Embryonic facial prominence (tissue), 1 donor: ENCODE measurements around the gene TGIF2.
"Not testable (repeated sequence)": the region's sequence is repeated elsewhere in the genome, so short reads cannot be mapped to it uniquely, and the experiment has no call there.

ENCODE experiments used
- DNase-seq: peaks from one replicate; pipeline ENCODE4 v3.0.0-alpha.2; 2016; ENCODE audit errors: extremely low spot score

Gene TGIF2

DNA sequence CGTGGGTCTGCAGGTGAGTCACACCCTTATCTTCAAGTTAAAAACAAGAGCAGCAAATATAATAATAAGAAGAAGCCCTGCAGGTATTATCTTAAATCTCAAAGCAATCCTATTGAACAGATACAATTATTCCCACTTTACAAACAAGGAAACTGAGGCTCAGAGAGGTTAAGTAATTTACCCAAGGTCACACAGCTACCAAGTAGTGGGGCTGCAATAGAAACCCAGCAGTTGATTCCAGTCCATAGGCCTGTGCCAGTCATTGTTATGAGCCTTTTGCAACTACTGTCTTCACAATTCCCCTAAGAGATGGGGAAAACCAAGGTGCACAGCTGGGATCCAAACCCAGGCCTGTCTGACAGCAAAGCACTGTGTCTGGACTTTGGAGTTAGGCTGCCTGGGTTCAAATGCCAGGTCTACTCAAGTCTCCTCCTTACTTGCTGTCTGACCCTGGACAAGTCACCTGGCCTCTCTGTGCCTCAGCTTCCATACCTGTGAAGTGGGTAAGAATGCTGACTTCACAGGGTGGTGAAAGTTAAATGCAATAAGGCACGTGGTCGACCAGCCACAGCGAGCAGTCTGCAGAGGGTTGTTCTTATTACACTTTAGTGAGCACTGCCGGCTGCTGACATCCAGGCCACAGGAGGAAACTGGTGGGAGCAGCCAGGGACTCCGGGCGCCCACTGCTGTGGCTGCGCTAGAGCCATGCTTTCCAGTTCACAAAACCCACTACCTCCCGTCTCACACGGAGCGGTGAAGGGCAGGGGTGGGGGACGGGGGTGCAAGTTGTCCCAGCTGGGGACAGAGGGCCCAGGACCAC, 26.0 kb upstream of the TGIF2 start:
- DNase-seq, result no peak

DNA sequence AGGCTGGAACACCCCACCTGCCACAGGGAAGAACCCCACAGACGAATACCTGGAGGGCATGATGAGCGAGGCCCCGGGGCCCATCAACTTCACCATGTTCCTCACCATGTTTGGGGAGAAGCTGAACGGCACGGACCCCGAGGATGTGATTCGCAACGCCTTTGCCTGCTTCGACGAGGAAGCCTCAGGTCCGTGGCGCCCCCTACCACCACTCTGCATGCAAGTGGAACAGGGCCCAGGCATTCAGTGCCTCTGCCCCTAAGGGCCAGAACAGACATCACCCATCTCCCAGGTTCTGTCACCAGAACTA, 25.4 kb upstream of the TGIF2 start:
- no peak for DNase-seq

DNA sequence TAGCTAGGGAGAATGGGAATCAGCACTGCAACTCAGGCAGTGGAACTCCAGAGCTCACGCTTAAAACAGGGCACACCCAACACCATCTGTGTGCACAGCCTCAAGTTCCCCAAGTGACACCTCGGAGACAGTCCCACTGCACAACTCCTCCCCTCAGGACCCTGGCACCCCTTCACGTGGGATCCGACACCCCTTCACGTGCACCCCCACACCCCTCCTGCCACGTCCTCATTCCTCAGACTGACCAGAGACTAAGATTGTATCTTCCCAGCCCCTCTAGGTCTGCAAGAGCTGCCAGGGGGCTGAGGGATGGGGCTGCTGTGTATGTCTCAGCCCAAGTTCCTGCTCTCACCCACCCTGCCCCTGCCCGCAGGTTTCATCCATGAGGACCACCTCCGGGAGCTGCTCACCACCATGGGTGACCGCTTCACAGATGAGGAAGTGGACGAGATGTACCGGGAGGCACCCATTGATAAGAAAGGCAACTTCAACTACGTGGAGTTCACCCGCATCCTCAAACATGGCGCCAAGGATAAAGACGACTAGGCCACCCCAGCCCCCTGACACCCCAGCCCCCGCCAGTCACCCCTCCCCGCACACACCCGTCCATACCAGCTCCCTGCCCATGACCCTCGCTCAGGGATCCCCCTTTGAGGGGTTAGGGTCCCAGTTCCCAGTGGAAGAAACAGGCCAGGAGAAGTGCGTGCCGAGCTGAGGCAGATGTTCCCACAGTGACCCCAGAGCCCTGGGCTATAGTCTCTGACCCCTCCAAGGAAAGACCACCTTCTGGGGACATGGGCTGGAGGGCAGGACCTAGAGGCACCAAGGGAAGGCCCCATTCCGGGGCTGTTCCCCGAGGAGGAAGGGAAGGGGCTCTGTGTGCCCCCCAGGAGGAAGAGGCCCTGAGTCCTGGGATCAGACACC, 24.4 kb upstream of the TGIF2 start:
- DNase-seq, result no peak

DNA sequence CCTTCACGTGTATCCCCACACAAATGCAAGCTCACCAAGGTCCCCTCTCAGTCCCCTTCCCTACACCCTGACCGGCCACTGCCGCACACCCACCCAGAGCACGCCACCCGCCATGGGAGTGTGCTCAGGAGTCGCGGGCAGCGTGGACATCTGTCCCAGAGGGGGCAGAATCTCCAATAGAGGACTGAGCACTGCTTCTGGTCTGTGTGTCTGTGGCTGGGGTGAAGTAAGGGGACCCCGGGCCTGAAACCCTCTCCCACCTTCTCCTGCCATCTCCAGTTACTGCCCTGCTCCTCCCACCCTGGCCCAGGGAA, 23.8 kb upstream of the TGIF2 start:
- DNase-seq, result no peak

DNA sequence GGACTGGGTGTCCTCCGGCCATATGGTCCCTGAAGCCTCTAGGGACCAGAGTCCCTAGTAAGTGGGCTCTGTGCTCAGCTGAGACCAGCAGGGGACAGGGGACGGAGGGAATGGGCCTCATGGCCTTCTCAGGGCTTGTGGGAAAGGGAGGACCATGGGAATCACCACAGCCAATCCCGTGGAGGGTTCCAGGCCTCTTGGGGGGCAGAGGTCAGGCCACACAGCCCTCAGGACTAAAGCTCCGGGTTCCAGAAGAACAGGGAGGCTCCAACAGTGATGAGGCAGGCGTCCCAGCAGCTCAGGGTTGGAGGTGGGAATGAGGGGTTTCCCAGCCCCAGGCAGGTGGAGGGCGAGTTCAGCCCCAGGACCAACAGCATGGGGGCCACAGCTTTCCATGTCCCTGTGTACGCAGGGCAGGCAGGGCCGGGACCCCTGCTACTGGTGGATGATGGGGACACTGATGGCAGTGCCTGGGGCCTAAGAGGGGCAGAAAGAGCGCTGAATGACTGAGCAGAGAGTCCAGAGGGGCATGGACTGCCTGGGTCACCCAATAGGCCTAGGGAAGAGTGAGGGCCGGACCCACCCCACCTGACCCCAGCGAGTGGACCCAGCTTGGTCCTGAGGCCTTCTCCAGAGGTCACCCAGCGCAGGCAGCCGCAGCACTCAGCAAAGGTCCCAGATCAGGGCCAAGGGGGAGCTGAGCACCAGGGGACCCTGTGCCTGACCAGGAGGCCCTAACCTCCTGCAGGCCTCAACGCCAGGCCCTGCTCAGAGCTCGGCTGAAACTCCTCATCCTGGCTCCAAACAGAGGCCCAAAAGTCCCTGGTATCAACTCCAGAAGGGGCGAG, 23.2 kb upstream of the TGIF2 start:
- no peak for DNase-seq

DNA sequence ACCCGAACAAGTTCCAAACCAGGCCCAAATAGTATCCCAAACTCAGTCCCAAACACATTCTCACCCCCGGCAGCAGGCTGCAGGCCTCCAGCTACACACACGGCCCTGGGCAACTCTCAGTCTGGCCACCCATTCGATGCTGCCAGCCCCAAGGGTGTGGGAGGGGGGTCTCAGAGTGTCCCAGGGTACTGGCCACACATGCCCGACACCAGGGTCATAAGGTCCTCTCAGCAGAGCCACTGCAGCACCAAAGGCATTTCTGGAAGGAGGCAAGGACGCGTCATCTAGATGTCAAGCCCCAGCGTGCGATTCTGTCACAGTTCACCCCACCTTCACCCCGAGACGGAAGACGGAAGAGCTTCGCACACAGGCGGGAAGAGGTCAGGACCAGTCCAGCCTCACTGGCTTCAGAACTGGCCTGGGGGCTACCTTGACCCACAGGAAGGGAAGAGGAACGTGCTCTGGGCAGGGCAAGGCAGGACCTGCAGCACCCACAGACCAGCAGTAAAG, 22.6 kb upstream of the TGIF2 start:
- no peak for DNase-seq

DNA sequence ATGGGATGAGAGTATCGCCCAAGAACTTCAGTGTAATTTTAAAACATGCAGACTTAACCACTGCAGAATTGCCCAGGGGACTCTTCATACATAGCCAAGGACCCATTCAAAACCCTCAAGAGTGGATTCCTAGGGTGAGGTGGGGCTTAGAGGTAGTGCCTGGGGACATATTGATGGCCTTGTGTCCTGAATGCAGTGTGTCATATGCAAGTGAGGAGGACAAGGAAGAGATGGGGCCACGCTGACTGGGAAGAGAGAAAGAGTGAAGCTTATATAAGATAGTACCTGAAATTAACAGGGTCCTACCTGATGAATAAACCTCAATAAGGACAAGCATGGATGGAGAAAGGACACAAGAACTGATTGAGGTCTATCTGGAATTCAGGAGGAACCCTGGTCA, 18.1 kb upstream of the TGIF2 start:
- DNase-seq, result no peak

DNA sequence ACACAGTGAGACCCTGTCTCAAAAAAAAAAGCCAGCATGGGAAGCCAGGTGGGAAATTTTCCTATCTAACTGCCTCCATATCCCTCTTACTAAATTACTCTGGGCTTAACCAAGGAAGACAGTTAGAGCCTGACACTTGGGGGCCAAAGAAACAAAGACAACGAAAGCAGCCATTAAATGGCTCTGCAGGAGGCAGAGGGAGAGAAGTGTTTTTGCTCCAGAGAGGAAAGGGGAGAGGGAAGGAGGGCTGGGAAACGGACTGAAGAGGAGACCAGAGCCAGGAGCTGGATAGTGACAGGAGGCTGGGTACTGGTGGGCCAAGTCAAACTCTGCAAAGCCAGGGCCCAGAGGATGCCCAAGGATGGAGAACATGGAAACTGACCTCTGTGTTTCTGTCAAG, 10.7 kb upstream of the TGIF2 start:
- no peak for DNase-seq

DNA sequence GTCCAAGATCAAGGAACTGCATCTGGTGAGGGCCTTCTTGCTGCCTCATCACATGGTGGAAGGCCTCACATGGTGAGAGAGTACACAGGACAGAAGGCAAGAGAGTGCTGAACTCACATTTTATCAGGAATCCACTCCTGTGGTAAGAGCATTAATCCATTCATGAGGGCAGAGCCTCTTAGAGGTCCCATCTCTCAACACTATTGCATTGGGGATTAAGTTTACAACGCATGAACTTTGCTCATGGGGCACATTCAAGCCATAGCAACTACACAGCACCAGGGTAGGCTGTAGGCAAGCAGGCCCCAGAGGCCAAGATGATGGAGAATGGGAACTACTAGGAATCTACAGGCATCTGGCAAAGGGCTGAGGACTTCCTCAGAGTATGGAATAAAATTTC, 10.0 kb upstream of the TGIF2 start:
- DNase-seq, result no peak

DNA sequence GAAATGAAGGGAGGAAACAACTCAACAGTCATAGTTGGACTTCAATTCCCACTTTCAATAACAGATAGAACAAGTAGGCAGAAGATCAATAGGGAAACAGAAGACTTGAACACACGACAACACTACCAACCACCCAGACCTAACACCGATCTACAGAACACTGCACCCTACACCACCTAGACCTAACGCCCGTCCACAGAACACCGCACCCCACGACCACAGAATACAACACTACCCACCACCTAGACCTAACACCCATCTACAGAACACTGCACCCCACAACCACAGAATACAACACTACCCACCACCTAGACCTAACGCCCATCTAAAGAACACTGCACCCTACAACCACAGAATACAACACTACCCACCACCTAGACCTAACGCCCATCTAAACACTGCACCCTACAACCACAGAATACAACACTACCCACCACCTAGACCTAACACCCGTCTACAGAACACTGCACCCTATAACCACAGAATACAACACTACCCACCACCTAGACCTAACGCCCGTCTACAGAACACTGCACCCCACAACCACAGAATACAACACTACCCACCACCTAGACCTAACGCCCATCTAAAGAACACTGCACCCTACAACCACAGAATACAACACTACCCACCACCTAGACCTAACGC, 9.2 kb upstream of the TGIF2 start:
- not testable (repeated sequence) for DNase-seq

DNA sequence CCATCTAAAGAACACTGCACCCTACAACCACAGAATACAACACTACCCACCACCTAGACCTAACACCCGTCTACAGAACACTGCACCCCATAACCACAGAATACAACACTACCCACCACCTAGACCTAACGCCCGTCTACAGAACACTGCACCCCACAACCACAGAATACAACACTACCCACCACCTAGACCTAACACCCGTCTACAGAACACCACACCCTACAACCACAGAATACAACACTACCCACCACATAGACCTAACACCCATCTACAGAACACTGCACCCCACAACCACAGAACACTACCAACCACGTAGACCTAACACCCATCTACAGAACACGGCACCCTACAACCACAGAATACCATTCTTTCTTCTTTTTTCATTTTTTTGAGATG, 8.7 kb upstream of the TGIF2 start:
- DNase-seq, result not testable (repeated sequence)

DNA sequence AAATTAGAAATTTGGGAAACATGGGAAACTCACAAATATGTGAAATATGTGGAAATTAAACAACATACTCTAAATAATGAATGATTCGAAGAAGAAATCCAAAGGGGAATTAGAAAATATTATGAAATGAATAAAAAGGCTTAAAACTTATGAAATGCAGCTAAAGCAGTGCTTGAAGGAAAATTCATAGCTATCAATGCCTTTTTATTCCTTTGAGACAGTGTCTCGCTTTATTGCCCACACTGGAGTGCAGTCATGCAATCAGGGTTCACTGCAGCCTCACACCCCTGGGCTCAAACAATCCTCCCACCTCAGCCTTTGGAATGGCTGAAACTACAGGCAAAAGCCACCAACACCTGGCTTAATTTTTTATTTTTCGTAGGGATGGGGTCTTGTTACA, 7.9 kb upstream of the TGIF2 start:
- DNase-seq, result no peak

DNA sequence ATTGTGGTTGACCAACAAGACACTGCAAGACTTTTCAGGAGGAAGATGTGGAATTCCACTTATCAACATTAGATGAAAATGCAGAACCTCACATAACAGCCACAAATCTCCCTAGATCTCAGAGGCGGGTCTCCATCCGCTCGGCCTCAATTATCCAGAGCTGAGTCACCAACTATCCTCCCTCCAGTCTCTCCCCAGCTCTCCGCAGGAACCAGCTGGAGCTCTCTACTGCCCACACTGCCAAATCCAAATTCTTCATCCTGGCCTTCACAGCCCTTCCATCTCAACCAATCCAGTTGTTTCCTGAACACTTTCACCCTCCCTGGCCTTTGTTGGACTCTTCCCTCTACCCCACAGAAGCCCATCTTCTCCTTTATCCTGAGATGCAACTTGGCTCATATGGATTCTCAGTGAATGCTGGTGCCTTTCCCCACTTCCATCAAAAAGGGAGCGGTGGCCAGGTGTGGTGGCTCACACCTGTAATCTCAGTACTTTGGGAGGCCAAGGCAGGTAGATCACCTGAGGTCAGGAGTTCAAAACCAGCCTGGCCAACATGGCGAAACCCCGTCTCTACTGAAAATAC, 3.5 kb upstream of the TGIF2 start:
- DNase-seq, result no peak

DNA sequence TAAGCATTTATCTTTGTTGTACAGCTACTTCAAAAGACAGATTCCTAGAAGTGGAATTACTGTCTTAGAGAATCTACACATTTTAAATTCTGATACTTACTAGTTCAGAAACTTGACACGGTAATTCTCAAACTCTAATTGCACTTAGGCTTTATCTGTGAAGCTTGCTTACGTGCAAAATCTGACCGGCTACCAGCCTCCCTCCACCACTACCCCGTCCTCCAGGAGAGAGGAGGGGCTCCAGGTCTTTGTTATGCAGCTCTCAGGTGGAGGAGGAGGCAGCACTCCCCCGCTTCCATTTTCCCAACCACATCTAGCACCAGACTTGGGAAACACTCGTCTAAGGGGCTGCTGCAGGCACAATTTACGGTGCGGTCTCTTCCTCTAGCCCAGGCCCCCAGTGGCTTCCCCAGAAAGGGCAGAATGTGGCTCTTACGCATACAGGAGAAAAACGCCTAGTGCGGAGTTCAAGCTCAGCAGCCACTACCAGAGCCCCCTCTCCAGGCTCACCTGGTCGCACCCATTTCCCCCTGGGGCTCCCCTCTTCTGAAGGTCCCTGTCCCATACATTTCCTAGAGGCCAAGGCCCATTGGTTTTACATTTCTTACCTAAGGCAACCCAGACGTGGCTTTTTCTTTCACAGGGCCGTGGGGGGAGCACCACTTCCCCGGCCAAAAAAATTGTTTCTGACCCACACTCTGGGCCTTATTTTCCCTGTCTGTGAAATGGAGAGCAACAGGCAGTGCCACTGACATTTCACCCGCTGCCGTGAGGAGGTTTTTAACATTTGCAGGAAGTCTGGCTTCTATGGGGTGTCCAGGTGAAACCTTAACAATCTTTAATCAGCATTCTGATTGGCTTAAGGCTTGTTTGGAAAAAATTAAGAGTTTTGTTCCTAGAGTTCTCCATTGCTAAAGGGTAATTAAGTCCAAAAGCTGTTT, 1.6 kb upstream of the TGIF2 start:
- DNase-seq, result no peak

DNA sequence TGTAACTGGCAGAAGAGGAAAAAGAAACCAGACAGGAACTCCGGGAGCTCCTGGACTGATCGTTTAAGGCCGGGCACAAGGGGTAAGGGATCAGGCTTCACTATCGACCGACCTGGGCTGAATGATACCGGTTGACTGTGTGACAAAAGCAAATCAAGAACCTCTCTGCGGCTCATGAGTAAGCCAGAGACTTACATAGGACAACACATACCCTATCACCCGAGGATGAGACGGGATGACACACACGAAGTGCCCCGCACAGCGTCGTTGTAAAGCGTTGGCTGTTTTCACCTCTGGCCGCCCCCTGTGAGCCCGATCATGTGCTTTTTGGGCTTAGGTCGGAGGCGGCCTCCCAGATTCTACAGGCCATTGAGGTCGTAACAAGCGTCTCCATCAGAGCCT, 695 bp upstream of the TGIF2 start:
- DNase-seq, result no peak

DNA sequence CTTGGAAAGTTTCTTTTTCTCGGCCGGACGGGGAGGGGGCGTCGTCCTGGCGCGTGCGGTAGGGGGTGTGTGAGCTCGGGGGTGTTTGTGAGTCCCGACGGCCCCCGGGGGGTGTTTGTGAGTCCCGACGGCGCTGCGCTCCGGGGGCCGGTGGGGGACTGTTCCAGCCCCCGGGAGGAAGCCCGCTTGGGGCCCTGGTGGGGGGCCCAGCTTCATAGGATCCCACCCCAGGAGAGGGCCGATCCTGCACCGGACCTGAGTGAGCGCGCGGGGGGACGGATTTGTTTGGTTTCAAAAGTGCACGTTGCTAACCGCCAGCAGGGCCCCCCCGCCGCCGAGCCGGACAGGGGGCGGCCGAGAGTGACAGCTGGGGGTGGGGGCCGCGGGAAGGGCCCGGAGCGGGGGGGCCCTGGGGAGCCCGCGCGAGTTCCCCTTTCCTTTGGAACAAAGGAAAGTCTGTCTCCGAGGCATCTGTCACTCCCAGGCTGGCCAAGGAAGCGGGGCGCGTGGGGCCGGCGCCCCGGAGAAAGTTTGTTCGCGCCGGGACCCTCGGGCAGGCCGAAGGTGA, 485 bp downstream of the TGIF2 start:
- DNase-seq, result peak; percentile 39

DNA sequence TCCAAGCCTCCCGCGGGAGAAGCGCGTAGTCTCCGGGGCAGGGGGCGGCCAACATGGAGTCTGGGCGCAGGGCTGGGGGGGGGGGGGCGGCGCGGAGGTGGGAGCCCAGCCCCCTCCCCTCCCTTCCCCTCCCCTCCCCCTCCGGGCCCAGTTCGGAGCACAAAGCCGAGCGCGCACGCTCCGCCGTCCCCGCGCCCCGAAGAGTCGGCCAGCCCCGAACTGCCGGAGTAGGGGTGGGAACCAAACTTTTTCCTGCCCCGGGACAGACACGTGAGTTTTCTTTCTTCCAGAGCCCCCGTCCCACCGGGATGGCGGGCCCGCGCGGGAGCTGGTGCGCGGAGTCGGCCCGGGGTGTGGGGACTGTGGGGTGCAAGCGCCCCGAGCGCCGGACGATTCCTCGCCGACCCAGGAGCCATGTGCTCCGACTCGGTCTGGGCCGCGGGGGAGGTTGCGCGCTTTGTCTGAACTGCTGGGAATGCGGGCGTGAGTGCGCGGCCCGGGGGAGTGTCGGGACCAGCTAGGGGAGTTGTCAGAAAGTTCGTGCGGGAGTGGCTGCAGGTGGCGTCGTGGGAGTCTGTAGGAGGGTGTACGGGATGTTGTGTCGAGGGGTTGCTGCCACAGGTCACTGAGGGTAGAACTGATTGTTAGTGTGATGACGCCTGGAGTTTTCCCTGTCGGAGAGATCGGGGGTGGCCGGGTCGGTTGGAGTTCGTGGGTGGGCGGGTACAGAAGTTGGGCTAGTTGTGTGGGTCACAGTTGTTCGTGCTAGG, 1.2 kb downstream of the TGIF2 start:
- peak; percentile 34 for DNase-seq

DNA sequence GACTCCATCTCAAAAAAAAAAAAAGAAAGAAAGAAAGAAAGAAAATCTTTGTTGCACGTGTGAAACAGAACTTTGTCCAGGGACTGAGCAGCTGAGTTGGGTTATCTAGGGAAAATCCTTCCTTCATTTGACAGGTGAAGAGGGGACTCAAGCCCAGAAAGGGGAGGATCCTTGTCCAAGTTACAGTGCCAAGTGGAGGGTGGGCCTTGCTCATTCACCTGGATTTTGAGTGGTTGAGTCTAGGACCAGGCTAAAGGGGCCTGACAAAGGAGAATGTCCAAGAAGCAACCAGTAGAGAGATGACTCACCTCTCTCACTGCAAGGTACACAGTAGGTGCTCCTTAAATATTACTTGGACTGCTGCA, 2.7 kb downstream of the TGIF2 start:
- DNase-seq, result no peak

DNA sequence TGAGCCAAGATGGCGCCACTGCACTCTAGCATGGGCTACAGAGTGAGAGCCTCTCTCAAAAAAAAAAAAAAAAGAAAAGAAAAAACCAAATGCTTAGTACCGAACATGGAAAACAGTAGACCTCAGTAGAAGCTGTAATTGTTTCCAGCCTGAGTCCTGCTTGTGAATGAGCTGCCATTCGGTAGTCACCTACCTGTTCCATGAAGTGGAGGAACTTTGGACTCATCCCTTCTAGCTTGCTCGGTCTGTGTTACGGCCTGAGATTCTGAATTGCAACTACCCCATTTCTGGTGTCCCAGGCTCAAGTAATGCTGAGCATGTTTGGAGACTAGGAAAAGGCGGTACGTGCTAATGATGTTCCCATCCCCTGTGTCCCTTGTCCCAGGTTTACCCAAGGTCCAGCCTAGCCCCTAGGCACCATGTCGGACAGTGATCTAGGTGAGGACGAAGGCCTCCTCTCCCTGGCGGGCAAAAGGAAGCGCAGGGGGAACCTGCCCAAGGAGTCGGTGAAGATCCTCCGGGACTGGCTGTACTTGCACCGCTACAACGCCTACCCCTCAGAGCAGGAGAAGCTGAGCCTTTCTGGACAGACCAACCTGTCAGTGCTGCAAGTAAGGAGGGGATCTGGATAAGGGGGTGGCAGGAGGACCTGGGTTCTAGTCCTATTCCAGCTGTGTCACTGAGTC, 5.1 kb downstream of the TGIF2 start:
- DNase-seq, result no peak
